ENCODE results near the gene PARP15.

The PARP15 gene

DNA sequence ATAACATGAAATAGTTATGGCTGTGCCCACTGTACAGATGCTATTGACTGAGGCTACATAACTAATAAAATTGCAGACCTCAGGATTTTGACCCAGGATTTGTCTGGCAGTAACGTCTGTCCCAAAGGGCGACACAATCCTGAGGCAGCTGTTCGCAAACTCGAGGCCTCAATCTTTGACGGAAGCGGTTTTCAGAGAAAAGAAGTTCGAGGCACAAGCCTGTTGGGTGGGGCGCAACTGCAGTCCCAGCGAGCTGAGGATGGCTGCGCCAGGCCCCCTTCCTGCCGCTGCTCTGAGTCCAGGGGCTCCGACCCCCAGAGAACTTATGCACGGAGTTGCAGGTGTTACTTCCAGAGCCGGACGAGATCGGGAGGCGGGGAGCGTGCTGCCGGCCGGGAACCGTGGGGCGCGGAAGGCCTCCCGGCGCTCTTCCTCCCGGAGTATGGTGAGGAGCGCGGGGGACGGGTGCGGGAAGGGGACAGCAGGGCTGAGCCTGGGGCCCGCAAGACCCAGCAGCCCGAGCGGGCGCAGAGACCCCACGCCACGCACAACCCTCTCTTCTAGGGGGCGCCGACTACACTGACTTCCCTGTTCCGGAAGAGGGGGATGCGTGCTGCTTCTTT, at the start of gene PARP15:
Gene PARP15, plus strand, starts transcription at position 242 of the 623 bp plus-strand sequence. Its CDS starts 18 bp downstream, at position 260.
- TF ChIP-seq, protein P1, sequence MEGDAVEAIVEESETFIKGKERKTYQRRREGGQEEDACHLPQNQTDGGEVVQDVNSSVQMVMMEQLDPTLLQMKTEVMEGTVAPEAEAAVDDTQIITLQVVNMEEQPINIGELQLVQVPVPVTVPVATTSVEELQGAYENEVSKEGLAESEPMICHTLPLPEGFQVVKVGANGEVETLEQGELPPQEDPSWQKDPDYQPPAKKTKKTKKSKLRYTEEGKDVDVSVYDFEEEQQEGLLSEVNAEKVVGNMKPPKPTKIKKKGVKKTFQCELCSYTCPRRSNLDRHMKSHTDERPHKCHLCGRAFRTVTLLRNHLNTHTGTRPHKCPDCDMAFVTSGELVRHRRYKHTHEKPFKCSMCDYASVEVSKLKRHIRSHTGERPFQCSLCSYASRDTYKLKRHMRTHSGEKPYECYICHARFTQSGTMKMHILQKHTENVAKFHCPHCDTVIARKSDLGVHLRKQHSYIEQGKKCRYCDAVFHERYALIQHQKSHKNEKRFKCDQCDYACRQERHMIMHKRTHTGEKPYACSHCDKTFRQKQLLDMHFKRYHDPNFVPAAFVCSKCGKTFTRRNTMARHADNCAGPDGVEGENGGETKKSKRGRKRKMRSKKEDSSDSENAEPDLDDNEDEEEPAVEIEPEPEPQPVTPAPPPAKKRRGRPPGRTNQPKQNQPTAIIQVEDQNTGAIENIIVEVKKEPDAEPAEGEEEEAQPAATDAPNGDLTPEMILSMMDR (IDR thresholded peaks at IDR 0.05): no peak

DNA sequence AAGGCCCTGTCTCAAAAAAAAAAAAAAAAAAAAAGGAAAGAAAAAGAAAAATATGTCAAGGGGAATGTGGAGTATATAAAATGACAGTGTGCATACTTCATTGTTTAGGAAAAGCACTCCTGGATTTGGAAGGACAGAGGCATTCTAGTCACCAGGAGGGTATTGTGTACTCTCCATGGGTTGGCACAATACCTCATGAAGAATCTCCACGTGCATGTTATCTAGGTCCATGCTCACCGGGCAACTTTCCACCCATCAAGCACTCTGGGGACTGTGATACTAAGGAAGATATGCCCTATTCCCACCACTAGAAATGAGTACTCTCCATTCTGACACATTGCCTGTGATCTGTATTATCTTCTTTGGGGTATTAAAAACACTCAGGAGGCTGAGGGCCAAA, 47.3 kb upstream of the PARP15 start:
- TF ChIP-seq, protein P1 (IDR thresholded peaks at IDR 0.05): no peak

DNA sequence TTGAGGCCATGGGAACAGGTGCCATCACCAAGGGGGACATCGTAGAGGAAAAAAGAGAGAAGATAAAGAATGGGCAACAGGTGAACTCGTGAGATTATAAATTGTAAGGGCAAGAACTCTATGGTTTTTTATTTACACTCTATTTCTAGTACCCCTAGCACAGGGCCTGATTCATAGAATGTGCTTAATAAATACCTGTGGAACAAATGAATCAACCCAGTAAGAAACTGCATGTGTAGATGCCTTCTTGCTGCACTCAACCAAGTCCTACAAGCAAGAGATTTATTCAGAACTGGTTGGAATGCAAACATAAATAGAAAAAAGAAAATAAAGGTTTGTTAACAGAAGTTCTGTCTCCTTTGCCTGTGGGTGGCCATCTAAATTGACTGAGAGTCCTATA, 44.0 kb upstream of the PARP15 start:
- TF ChIP-seq, protein P1 (IDR thresholded peaks at IDR 0.05): no peak

DNA sequence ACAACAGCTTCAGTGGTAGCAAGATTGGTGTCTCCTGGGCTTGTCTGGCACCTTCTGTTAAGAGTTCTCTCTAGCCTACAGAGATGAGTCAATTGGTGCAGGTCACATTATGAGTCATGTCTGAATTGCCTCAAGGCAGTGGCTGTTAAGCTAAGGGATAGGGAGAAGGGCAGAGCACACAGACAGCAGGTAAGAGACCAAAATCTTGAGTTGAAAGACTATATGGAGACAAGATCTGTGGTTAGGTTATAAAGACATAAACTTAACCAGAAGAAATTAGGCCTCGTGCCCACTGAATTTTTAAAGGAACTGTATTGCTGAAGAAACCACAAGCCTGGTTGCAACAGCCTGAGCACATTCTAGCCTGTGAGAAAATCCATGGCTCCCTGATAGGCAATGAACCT, 43.5 kb upstream of the PARP15 start:
- TF ChIP-seq, protein P1 (IDR thresholded peaks at IDR 0.05): no peak

DNA sequence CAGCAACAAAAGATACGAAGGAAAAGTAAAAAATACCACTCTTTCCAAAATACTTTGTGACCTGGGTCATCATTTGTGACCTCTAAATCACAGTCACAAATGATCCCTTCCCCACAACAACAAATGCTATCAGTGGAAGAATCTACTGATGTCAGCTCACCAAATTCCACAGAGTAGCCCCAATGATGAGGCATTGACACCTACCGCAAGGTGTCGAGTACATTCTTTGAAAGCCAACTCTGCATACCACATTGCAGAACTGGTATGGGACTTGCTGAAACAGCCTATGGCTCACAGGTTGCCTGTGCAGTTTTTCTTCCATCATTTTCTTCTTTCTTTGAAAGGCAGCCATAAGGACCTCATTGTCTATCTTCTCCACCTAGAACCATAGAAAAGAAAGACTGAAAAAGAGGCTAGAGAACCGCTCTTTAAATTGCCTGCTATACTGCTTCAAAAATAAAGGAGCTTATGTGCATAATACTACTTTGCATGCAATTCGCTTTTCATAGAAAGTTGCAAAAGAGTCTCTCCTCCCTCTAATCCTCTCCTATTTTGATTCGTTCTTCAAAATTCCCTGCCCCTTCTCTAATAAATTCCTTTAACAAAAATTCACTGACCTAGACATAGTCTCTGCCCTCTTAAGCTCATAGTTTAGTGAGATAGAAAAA, 41.4 kb upstream of the PARP15 start:
- TF ChIP-seq, protein P1 (IDR thresholded peaks at IDR 0.05): no peak

DNA sequence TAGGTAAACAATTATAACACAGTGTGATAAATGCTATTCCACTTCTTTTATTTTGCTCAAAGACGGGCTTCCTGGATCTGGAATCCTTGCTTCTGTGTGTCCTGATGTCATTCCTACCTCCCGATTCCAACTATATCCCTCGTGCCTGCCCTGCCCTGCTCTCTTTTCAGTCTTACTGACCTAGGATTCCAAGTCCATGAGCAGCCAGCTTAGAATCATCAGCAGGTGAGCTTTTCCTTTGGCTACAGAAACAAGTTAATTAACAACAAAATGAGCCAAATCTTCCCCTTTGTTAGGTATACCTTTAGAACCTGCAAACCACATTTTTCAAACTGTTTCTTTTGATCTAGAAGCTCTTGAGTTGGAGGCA, 40.8 kb upstream of the PARP15 start:
- TF ChIP-seq, protein P1 (IDR thresholded peaks at IDR 0.05): no peak

DNA sequence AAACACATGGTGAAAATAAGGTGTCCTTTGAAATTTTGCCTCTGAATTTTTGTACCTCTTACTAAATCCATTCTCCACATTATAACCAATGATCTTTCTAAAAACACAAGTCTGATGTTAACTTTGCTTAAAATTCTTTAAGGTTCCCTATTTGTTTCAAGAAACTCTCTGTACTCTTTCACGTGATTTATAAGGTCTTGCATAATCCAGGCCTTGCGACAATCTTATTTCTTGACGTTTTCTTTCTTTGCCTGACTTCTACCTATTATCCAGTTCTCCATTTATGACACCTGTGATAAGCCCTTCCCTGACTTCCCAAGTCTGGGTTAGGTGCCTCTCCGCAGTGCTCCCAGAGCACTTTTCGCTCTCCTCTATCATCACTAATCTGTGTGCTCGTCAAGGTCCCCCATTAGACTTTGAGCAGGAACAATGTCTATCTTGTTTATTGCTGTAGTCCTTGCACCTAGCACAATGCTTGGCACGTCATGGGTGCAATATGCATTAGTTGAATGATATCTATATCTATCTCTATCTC, 38.4 kb upstream of the PARP15 start:
- TF ChIP-seq, protein P1 (IDR thresholded peaks at IDR 0.05): no peak
